Mesendoderm (in vitro differentiated cells): ENCODE measurements around the gene CTTNBP2.

ENCODE experiments used
- DNase-seq: peaks from one replicate; pipeline ENCODE4 v3.0.0; 2013
- H2AK5ac ChIP-seq: 2 replicates; pipeline ENCODE4 v1.6.1; 2013; ENCODE audit warnings: low read length, inconsistent platforms
- H2BK120ac ChIP-seq: 2 replicates; pipeline ENCODE4 v1.6.1; 2013; ENCODE audit warnings: low read depth, mild to moderate bottlenecking, low read length, moderate library complexity, mixed read lengths
- H2BK15ac ChIP-seq: replicated peaks from 2 replicates; pipeline ENCODE4 v1.6.1; 2013; ENCODE audit warnings: low read depth, mild to moderate bottlenecking, moderate library complexity
- H2BK5ac ChIP-seq: 2 replicates; pipeline ENCODE4 v1.6.1; 2013; ENCODE audit warnings: low read length, inconsistent platforms
- H3K18ac ChIP-seq: 2 replicates; pipeline ENCODE4 v1.6.1; 2013; ENCODE audit warnings: mild to moderate bottlenecking, low read length, mixed read lengths
- H3K23ac ChIP-seq: one replicate; pipeline ENCODE4 v1.6.1; 2013; ENCODE audit warnings: low read length
- H3K27ac ChIP-seq: 2 replicates; pipeline ENCODE4 v1.5.1; 2013; ENCODE audit warnings: low read depth, mild to moderate bottlenecking, inconsistent platforms, low read length, moderate library complexity
- H3K27me3 ChIP-seq: 2 replicates; pipeline ENCODE4 v1.6.1; 2013; ENCODE audit warnings: low read length, control low read depth, mild to moderate bottlenecking, inconsistent platforms; ENCODE audit not compliant: insufficient read depth, poor library complexity
- H3K36me3 ChIP-seq: 2 replicates; pipeline ENCODE4 v1.6.1; 2013; ENCODE audit warnings: low read length, inconsistent platforms; ENCODE audit not compliant: control insufficient read depth, insufficient read depth
- H3K4ac ChIP-seq: one replicate; pipeline ENCODE4 v1.6.1; 2013; ENCODE audit warnings: low read depth, mild to moderate bottlenecking, low read length, moderate library complexity
- H3K4me1 ChIP-seq: 2 replicates; pipeline ENCODE4 v1.6.1; 2013; ENCODE audit warnings: low read depth, low read length, inconsistent platforms; ENCODE audit not compliant: control insufficient read depth
- H3K4me2 ChIP-seq: 2 replicates; pipeline ENCODE4 v1.6.1; 2013; ENCODE audit warnings: low read length
- H3K4me3 ChIP-seq: 2 replicates; pipeline ENCODE4 v1.5.1; 2013; ENCODE audit warnings: mild to moderate bottlenecking, low read length
- H3K56ac ChIP-seq: one replicate; pipeline ENCODE4 v1.6.1; 2013; ENCODE audit warnings: low read length
- H3K79me1 ChIP-seq: 2 replicates; pipeline ENCODE4 v1.6.1; 2013; ENCODE audit warnings: low read length, inconsistent platforms
- H3K79me2 ChIP-seq: 2 replicates; pipeline ENCODE4 v1.6.1; 2013; ENCODE audit warnings: mild to moderate bottlenecking, low read length; ENCODE audit not compliant: control insufficient read depth, insufficient read depth
- H3K9ac ChIP-seq: 2 replicates; pipeline ENCODE4 v1.6.1; 2013; ENCODE audit warnings: low read length, inconsistent platforms
- H4K5ac ChIP-seq: one replicate; pipeline ENCODE4 v1.6.1; 2013; ENCODE audit warnings: low read length
- H4K8ac ChIP-seq: one replicate; pipeline ENCODE4 v1.6.1; 2013; ENCODE audit warnings: low read depth, mild to moderate bottlenecking, control low read depth, low read length, moderate library complexity
- WGBS: extraction: QIAGEN DNeasy Blood & Tissue Kit; methylation state at CpG from one replicate; pipeline ENCODE4 v1.1.7; 2013; ENCODE audit warnings: low lambda C conversion rate, missing lambda C conversion rate; ENCODE audit not compliant: insufficient coverage; ENCODE audit errors: extremely low coverage; 5-methylcytosine and 5-hydroxymethylcytosine counted together

CTTNBP2 gene

GRCh38 chr7:117872561-117873309 is 506 bp downstream of the CTTNBP2 start:
- peak overlapping the region; percentile 75 for H3K9ac ChIP-seq
- peak overlapping the region; percentile 57 for H3K18ac ChIP-seq
- H3K27me3 ChIP-seq, result no peaks in the 10 kb centered on the region
- no peak overlapping the region for H2BK120ac ChIP-seq
- no peak overlapping the region for H2BK5ac ChIP-seq
- H4K5ac ChIP-seq, result no peak overlapping the region
- H3K4me3 ChIP-seq, result peak overlapping the region; percentile 75
- H3K4ac ChIP-seq, result peak overlapping the region; percentile 39
- no peak overlapping the region for H2AK5ac ChIP-seq
- WGBS, result no CpG with 5 or more reads among the region's 57 CpGs
- peak; percentile 66 for DNase-seq
- H3K4me2 ChIP-seq, result peak overlapping the region; percentile 82
- no peaks in the 10 kb centered on the region for H3K36me3 ChIP-seq
- H3K23ac ChIP-seq, result peak overlapping the region; percentile 48
- no peak overlapping the region for H2BK15ac ChIP-seq
- peaks cover 2% of the 10 kb centered on the region for H3K79me2 ChIP-seq
- H3K56ac ChIP-seq, result peak overlapping the region; percentile 85
- peak overlapping the region; percentile 58 for H4K8ac ChIP-seq
- H3K79me1 ChIP-seq, result no peaks in the 10 kb centered on the region
- H3K4me1 ChIP-seq, result peaks cover 1% of the 10 kb centered on the region
- peak overlapping the region; percentile 39 for H3K27ac ChIP-seq

DNA sequence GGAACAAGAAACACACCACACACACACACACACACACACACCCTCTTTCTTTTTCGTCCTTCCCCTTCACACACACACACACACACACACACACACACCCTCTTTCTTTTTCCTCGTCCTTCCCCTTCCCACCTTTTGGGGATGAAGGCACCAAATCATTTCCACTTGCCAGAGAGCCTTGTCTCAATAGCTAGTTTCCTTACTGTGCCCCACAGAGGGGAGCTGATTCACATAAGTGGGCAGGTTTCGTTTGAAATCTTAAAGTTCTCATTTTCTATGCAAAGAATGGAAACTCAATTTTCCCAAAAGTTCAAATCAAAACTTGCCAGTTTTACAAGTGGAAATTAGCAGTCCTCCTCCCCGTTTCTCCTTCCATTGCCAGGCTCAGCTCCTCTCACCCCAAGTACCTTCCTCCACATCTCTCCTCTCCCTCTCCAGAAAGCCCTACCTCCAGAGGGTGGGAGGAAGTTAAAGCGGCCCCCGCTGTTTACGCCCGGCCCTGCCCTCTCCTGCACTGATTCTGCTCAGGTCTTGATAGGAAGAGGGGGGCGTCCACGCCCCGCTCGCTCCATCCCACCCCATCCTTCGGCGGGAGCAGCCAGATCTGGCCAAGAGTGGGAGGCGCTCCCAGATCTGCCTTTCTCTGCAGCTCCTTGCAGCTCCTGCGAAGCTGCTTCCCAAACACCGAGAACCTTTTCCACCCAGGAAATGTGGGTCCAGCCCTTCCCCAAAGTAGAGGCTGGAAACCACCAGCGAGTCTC is 1.3 kb downstream of the CTTNBP2 start:
- no peak overlapping the region for H2BK120ac ChIP-seq
- peak overlapping the region; percentile 75 for H3K9ac ChIP-seq
- H3K18ac ChIP-seq, result no peak overlapping the region
- peak overlapping the region; percentile 82 for H3K4me2 ChIP-seq
- no peak overlapping the region for H2BK15ac ChIP-seq
- peaks cover 2% of the 10 kb centered on the region for H3K79me2 ChIP-seq
- H4K8ac ChIP-seq, result no peak overlapping the region
- H3K4me3 ChIP-seq, result peak overlapping the region; percentile 75
- peak; percentile 59 for DNase-seq
- WGBS, result no CpG with 5 or more reads among the region's 18 CpGs
- no peak overlapping the region for H4K5ac ChIP-seq
- H2BK5ac ChIP-seq, result no peak overlapping the region
- no peak overlapping the region for H2AK5ac ChIP-seq
- peaks cover 1% of the 10 kb centered on the region for H3K4me1 ChIP-seq
- H3K4ac ChIP-seq, result no peak overlapping the region
- H3K27me3 ChIP-seq, result no peaks in the 10 kb centered on the region
- H3K79me1 ChIP-seq, result no peaks in the 10 kb centered on the region
- H3K27ac ChIP-seq, result no peak overlapping the region
- H3K23ac ChIP-seq, result peak overlapping the region; percentile 48
- peak overlapping the region; percentile 85 for H3K56ac ChIP-seq
- H3K36me3 ChIP-seq, result no peaks in the 10 kb centered on the region

DNA sequence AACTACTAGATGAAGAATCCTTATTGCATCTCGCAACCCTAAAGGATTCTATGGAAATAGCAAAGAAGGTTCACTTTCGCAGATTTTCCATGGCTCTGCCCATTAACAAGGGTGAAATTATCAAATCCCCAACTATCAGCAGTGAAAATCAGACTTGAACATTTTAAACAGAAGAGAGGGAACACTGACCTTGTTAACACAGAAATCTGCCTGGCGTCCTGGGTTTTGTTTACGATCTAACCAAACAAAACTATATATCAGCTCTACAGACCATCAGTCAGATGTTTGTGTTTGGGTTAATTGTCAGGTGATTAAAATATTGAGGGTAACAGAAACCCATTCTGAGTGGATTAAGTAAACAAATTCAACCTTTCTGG is 1.9 kb downstream of the CTTNBP2 start:
- peak overlapping the region; percentile 26 for H3K9ac ChIP-seq
- no peak overlapping the region for H3K4me3 ChIP-seq
- no CpG with 5 or more reads among the region's 4 CpGs for WGBS
- H2BK15ac ChIP-seq, result no peak overlapping the region
- H3K79me2 ChIP-seq, result peaks cover 2% of the 10 kb centered on the region
- peaks cover 1% of the 10 kb centered on the region for H3K4me1 ChIP-seq
- H3K27ac ChIP-seq, result no peak overlapping the region
- no peaks in the 10 kb centered on the region for H3K36me3 ChIP-seq
- no peak overlapping the region for H4K8ac ChIP-seq
- H3K27me3 ChIP-seq, result no peaks in the 10 kb centered on the region
- no peak for DNase-seq
- H2BK120ac ChIP-seq, result no peak overlapping the region
- no peak overlapping the region for H3K18ac ChIP-seq
- no peak overlapping the region for H2BK5ac ChIP-seq
- H3K56ac ChIP-seq, result no peak overlapping the region
- H3K23ac ChIP-seq, result no peak overlapping the region
- no peaks in the 10 kb centered on the region for H3K79me1 ChIP-seq
- no peak overlapping the region for H3K4ac ChIP-seq
- no peak overlapping the region for H2AK5ac ChIP-seq
- H4K5ac ChIP-seq, result no peak overlapping the region
- no peak overlapping the region for H3K4me2 ChIP-seq

- Histone ChIP-seq H3K23ac (no peak overlapping the region), H3K4me1 (peaks cover 1% of the 10 kb centered on the region), H3K27me3 (no peaks in the 10 kb centered on the region), H3K36me3 (no peaks in the 10 kb centered on the region), H4K8ac (no peak overlapping the region), H3K9ac (no peak overlapping the region), H2BK15ac (no peak overlapping the region), H4K5ac (no peak overlapping the region), H3K56ac (no peak overlapping the region), H2BK120ac (no peak overlapping the region), H3K79me1 (no peaks in the 10 kb centered on the region), H3K27ac (no peak overlapping the region), H3K4me2 (no peak overlapping the region), H3K4me3 (no peak overlapping the region), H2BK5ac (no peak overlapping the region), H3K18ac (no peak overlapping the region), H2AK5ac (no peak overlapping the region), H3K79me2 (peaks cover 2% of the 10 kb centered on the region), H3K4ac (no peak overlapping the region)
- DNase-seq, result no peak
- no CpG with 5 or more reads among the region's 6 CpGs for WGBS
Observed at GRCh38 chr7:117870448-117871130, 2.7 kb downstream of the CTTNBP2 start.

DNA sequence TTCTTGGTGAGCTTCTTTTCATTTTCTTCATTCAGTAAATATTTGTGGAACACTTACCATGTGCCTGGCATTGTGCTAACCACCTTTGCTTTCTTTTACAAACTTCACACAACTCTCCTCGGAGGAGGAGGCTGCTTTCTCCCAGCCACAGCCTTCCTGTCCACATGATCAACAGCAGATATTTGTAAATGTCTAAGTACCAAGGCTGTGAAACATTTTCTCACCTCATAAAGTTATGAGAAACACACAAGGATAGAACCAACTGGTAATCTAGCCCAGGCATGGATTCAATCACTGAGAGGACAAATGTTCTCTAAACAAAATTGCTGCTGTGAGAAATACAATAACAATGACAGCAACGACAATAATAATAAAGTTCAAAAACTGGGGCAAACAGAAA is 3.9 kb downstream of the CTTNBP2 start:
- Histone ChIP-seq H3K23ac (no peak overlapping the region), H4K5ac (no peak overlapping the region), H3K79me1 (no peaks in the 10 kb centered on the region), H2BK15ac (no peak overlapping the region), H3K18ac (no peak overlapping the region), H3K4me1 (peaks cover 1% of the 10 kb centered on the region), H2BK120ac (no peak overlapping the region), H3K4me2 (no peak overlapping the region), H3K27me3 (no peaks in the 10 kb centered on the region), H3K9ac (no peak overlapping the region), H4K8ac (no peak overlapping the region), H3K36me3 (no peaks in the 10 kb centered on the region), H3K27ac (no peak overlapping the region), H3K4ac (no peak overlapping the region), H2BK5ac (no peak overlapping the region), H2AK5ac (no peak overlapping the region), H3K56ac (no peak overlapping the region), H3K79me2 (peaks cover 2% of the 10 kb centered on the region), H3K4me3 (no peak overlapping the region)
- whole genome bisulfite sequencing, result no CpG with 5 or more reads among the region's 2 CpGs
- no peak for DNase-seq
